SK-N-SH (cell line): ENCODE results near the gene LPAR1. TPM values are rescaled to one million over a fixed set of nuclear protein-coding genes. Genes with fewer than 3 reads are reported as not detected.

Experiments
- CTCF ChIA-PET: fragments of 300-600, 350-600 bp; formaldehyde crosslinking; extraction: SDS; loops from one replicate; lab custom pipeline; 2021; lab: Yijun Ruan, JAX
- POLR2A ChIA-PET: fragments of 350-600 bp; sonication (Branson Sonifier 250); formaldehyde crosslinking; extraction: SDS; loops from one replicate; lab custom pipeline; 2020; ENCODE audit warnings: antibody characterized with exemption, inconsistent platforms; lab: Yijun Ruan, JAX
- DNase-seq: peaks from one replicate; pipeline ENCODE4 v3.0.0; 2012
- H2AFZ ChIP-seq: fragments of 200-600 bp; sonication (generic); 2 replicates; pipeline ENCODE4 v1.8.1; 2016; ENCODE audit warnings: antibody characterized with exemption, mild to moderate bottlenecking, low read depth
- H3F3A ChIP-seq: fragments of 200-600 bp; sonication (generic); replicated peaks from 2 replicates; pipeline ENCODE3; 2016; ENCODE audit warnings: antibody characterized with exemption, mild to moderate bottlenecking; ENCODE audit not compliant: insufficient read depth
- H3K27ac ChIP-seq, 2 experiments: fragments of 200-500 bp in 1 of 2; fragments of 200-600 bp in 1 of 2; sonication (Bioruptor generic) in 1 of 2; sonication (generic), shearing (Covaris generic) in 1 of 2; 2 replicates each; pipeline versions ENCODE4 v1.5.1 to v1.6.1; 2014 to 2016; ENCODE audit warnings: low read depth in 2 of 2, inconsistent platforms in 1 of 2, low read length in 1 of 2, mild to moderate bottlenecking in 1 of 2, mixed read lengths in 1 of 2
- H3K27me3 ChIP-seq: fragments of 200-600 bp; sonication (generic), shearing (Covaris generic); 2 replicates; pipeline ENCODE4 v1.6.1; 2016; ENCODE audit warnings: mixed run types; ENCODE audit not compliant: insufficient read depth
- H3K36me3 ChIP-seq, 2 experiments: fragments of 200-500 bp in 1 of 2; fragments of 200-600 bp in 1 of 2; sonication (Bioruptor generic) in 1 of 2; sonication (generic) in 1 of 2; replicated peaks in 1 of 2; 2 replicates each; pipeline versions ENCODE3 to v1.5.1; 2014 to 2016; ENCODE audit warnings: low read length in 1 of 2, mild to moderate bottlenecking in 1 of 2; ENCODE audit not compliant: insufficient read depth in 2 of 2, control insufficient read depth in 1 of 2
- H3K4me1 ChIP-seq, 2 experiments: fragments of 200-500 bp in 1 of 2; fragments of 200-600 bp in 1 of 2; sonication (Bioruptor generic) in 1 of 2; sonication (generic), shearing (Covaris generic) in 1 of 2; 2 replicates each; pipeline versions ENCODE4 v1.5.1 to v1.6.1; 2014 to 2016; ENCODE audit warnings: low read depth in 1 of 2, low read length in 1 of 2, mixed run types in 1 of 2; ENCODE audit not compliant: insufficient read depth in 2 of 2, control insufficient read depth in 1 of 2
- H3K4me2 ChIP-seq: fragments of 200-600 bp; sonication (generic), shearing (Covaris generic); 2 replicates; pipeline ENCODE4 v1.6.1; 2017; ENCODE audit warnings: mixed run types
- H3K4me3 ChIP-seq, 2 experiments: fragments of 200-500 bp in 1 of 2; fragments of 200-600 bp in 1 of 2; sonication (Bioruptor generic) in 1 of 2; sonication (generic), shearing (Covaris generic) in 1 of 2; 2 replicates each; pipeline versions ENCODE4 v1.5.1 to v1.8.1; 2014 to 2016; ENCODE audit warnings: low read depth in 2 of 2, inconsistent platforms in 1 of 2, low read length in 1 of 2, mild to moderate bottlenecking in 1 of 2, mixed read lengths in 1 of 2, moderate library complexity in 1 of 2
- H3K79me2 ChIP-seq: fragments of 200-600 bp; sonication (generic); 2 replicates; pipeline ENCODE4 v1.8.1; 2017; ENCODE audit warnings: mild to moderate bottlenecking; ENCODE audit not compliant: insufficient read depth
- H3K9ac ChIP-seq: fragments of 200-600 bp; sonication (generic); 2 replicates; pipeline ENCODE4 v1.6.1; 2017; ENCODE audit warnings: mixed run types
- H3K9me2 ChIP-seq: fragments of 200-600 bp; sonication (generic); 2 replicates; pipeline ENCODE4 v1.6.1; 2017; ENCODE audit warnings: mixed run types
- H3K9me3 ChIP-seq: fragments of 200-600 bp; sonication (generic); 2 replicates; pipeline ENCODE4 v1.6.1; 2017; ENCODE audit warnings: mixed run types, mild to moderate bottlenecking, moderate library complexity
- H4K20me1 ChIP-seq: fragments of 200-600 bp; sonication (generic); 2 replicates; pipeline ENCODE4 v1.6.1; 2017; ENCODE audit warnings: mild to moderate bottlenecking, mixed run types; ENCODE audit not compliant: insufficient read depth
- CHD2 ChIP-seq: fragments of 150-350 bp; IDR thresholded peaks from 2 replicates; pipeline ENCODE4 v1.6.1; 2018; ENCODE audit warnings: low read length; ENCODE audit not compliant: partially characterized antibody
- EP300 ChIP-seq, 2 experiments: IDR thresholded peaks; 2 replicates each; pipeline versions ENCODE4 v1.4.0 to v1.6.1; 2012; ENCODE audit warnings: borderline replicate concordance in 1 of 2, low read depth in 1 of 2, low read length in 1 of 2
- FOXM1 ChIP-seq: IDR thresholded peaks from 2 replicates; pipeline ENCODE4 v1.4.0; 2012; ENCODE audit warnings: low read depth, mild to moderate bottlenecking
- GABPA ChIP-seq: IDR thresholded peaks from 2 replicates; pipeline ENCODE4 v1.4.0; 2012; ENCODE audit warnings: low read depth, mild to moderate bottlenecking
- GATA2 ChIP-seq: sonication (generic); formaldehyde crosslinking; IDR thresholded peaks from 2 replicates; pipeline ENCODE4 v1.5.0; 2020; ENCODE audit warnings: mild to moderate bottlenecking, missing genetic modification reagents
- MXI1 ChIP-seq: IDR thresholded peaks from 2 replicates; pipeline ENCODE4 v1.6.1; 2012; ENCODE audit warnings: mild to moderate bottlenecking, low read depth, low read length, improper control_type of control experiment
- NFIC ChIP-seq: IDR thresholded peaks from 2 replicates; pipeline ENCODE4 v1.4.0; 2012; ENCODE audit warnings: borderline replicate concordance
- NRF1 ChIP-seq: IDR thresholded peaks from 2 replicates; pipeline ENCODE4 v1.6.1; 2012; ENCODE audit warnings: low read depth, mild to moderate bottlenecking, low read length
- POLR2AphosphoS5 ChIP-seq: IDR thresholded peaks from 2 replicates; pipeline ENCODE4 v1.6.1; 2012; ENCODE audit warnings: low read depth, low read length
- RCOR1 ChIP-seq: fragments of 150-350 bp; IDR thresholded peaks from 2 replicates; pipeline ENCODE4 v1.6.1; 2017; ENCODE audit warnings: antibody characterized with exemption, low read length
- RXRA ChIP-seq: IDR thresholded peaks from 2 replicates; pipeline ENCODE4 v1.4.0; 2012; ENCODE audit warnings: low read depth, mild to moderate bottlenecking, borderline replicate concordance
- TCF12 ChIP-seq: IDR thresholded peaks from 2 replicates; pipeline ENCODE4 v1.4.0; 2012
- YY1 ChIP-seq: IDR thresholded peaks from 2 replicates; pipeline ENCODE4 v1.4.0; 2012; ENCODE audit warnings: low read depth, mild to moderate bottlenecking
- WGBS: methylation state at CpG from one replicate; pipeline ENCODE4 v1.1.6; 2017; ENCODE audit warnings: low lambda C conversion rate; 5-methylcytosine and 5-hydroxymethylcytosine counted together
- polyA plus RNA-seq, 3 experiments: library from polyadenylated mRNA; depleted of rRNA; stranded (reverse); fragments of >200 nt; gene quantifications; 2 replicates each; pipeline ENCODE4 v1.2.3, GENCODE V29; 2012
- TF ChIP-seq, protein P1 (sequence below): IDR thresholded peaks from 2 replicates; pipeline ENCODE4 v1.4.0; 2012; ENCODE audit warnings: low read depth, borderline replicate concordance
- TF ChIP-seq, protein P2 (sequence below): IDR thresholded peaks from 2 replicates; pipeline ENCODE4 v1.4.0; 2012; ENCODE audit warnings: low read depth, borderline replicate concordance
- TF ChIP-seq, protein P3 (sequence below): fragments of 150-350 bp; IDR thresholded peaks from 2 replicates; pipeline ENCODE4 v1.6.1; 2016; ENCODE audit warnings: mild to moderate bottlenecking, low read depth, low read length

LPAR1 gene
- polyA plus RNA-seq, 1 of the 3 experiments (the other 2 are of a cell fraction): 9.4 TPM

DNA sequence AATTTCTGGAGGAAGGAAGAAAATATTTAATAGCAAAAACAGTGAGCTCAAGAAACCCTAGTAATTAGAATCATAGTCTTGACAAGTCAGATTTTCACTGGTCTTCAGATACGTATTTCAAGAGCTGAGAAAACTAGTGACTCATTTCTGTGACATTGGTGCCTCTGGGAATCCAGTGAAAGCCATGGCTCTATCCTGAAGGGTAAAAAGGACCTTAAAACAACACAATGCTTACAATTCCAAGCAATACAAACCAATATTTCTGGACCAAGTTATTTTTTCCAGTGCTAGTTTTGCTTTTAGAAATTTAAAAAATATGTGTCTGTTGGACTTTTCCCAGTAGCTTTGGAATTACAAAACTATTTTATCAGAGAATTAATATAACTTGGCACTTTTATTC is 140.3 kb downstream of the LPAR1 start:
- H4K20me1 ChIP-seq: no peaks in the 10 kb centered on the region
- H3K79me2 ChIP-seq: no peaks in the 10 kb centered on the region
- no peak for DNase-seq
- H3K9me2 ChIP-seq: no peaks in the 10 kb centered on the region
- no peaks in the 10 kb centered on the region for H3F3A ChIP-seq
- TF ChIP-seq FOXM1 (no peak), YY1 (no peak), NFIC (no peak), CHD2 (no peak), MXI1 (no peak), RCOR1 (no peak), EP300 (IDR thresholded peaks at IDR 0.05; ENCODE audit: borderline replicate concordance in 1 of 2, low read depth in 1 of 2, low read length in 1 of 2) (no peak), NRF1 (no peak), POLR2AphosphoS5 (no peak), RXRA (no peak), TCF12 (no peak), GATA2 (CRISPR knock-in tag) (no peak), GABPA (no peak)
- TF ChIP-seq, protein P1, sequence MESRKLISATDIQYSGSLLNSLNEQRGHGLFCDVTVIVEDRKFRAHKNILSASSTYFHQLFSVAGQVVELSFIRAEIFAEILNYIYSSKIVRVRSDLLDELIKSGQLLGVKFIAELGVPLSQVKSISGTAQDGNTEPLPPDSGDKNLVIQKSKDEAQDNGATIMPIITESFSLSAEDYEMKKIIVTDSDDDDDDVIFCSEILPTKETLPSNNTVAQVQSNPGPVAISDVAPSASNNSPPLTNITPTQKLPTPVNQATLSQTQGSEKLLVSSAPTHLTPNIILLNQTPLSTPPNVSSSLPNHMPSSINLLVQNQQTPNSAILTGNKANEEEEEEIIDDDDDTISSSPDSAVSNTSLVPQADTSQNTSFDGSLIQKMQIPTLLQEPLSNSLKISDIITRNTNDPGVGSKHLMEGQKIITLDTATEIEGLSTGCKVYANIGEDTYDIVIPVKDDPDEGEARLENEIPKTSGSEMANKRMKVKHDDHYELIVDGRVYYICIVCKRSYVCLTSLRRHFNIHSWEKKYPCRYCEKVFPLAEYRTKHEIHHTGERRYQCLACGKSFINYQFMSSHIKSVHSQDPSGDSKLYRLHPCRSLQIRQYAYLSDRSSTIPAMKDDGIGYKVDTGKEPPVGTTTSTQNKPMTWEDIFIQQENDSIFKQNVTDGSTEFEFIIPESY: no peak
- TF ChIP-seq, protein P2, sequence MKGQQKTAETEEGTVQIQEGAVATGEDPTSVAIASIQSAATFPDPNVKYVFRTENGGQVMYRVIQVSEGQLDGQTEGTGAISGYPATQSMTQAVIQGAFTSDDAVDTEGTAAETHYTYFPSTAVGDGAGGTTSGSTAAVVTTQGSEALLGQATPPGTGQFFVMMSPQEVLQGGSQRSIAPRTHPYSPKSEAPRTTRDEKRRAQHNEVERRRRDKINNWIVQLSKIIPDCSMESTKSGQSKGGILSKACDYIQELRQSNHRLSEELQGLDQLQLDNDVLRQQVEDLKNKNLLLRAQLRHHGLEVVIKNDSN: no peak
- TF ChIP-seq, protein P3, sequence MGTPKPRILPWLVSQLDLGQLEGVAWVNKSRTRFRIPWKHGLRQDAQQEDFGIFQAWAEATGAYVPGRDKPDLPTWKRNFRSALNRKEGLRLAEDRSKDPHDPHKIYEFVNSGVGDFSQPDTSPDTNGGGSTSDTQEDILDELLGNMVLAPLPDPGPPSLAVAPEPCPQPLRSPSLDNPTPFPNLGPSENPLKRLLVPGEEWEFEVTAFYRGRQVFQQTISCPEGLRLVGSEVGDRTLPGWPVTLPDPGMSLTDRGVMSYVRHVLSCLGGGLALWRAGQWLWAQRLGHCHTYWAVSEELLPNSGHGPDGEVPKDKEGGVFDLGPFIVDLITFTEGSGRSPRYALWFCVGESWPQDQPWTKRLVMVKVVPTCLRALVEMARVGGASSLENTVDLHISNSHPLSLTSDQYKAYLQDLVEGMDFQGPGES: no peak
- no peak overlapping the region for H2AFZ ChIP-seq
- POLR2A ChIA-PET: no interaction called here
- CTCF ChIA-PET: no interaction called here
- no peaks in the 10 kb centered on the region for H3K27me3 ChIP-seq
- peaks cover 0 to 9% of the 10 kb centered on the region in 2 experiments; a peak in 2 of 4 replicates for H3K4me1 ChIP-seq
- no peak overlapping the region for H3K4me2 ChIP-seq
- no peak overlapping the region for H3K9ac ChIP-seq
- no peak overlapping the region for H3K27ac ChIP-seq
- no peaks in the 10 kb centered on the region for H3K9me3 ChIP-seq
- WGBS: 96% methylated on average over 1 of the region's 1 CpG
- no peak overlapping the region for H3K4me3 ChIP-seq
- no peaks in the 10 kb centered on the region for H3K36me3 ChIP-seq
